GM21825 (cell line): Measurements from ENCODE around the gene RESF1.
"Not testable (repeated sequence)": the region's sequence is repeated elsewhere in the genome, so short reads cannot be mapped to it uniquely, and the experiment has no call there.

Experiments used
- ATAC-seq: cut with Tn5 transposase; IDR thresholded peaks from one replicate; pipeline ENCODE4 v1.9.1; 2021; ENCODE audit warnings: mild to moderate bottlenecking, moderate library complexity; ENCODE audit not compliant: unreplicated experiment

The RESF1 gene

GRCh38 chr12:31959161-31959700 is at the start of gene RESF1:
RESF1 (plus strand) TSS chr12:31959415; CDS start chr12:31980956, 21,541 bp downstream.
- ATAC-seq: peak; percentile 91

GRCh38 chr12:31914927-31915326 is 44.3 kb upstream of the RESF1 start:
- ATAC-seq: no peak

GRCh38 chr12:31915446-31915845 is 43.8 kb upstream of the RESF1 start:
- no peak for ATAC-seq

- no peak for ATAC-seq
These were observed 36.7 kb upstream of the RESF1 start for GRCh38 chr12:31922341-31923062.

- ATAC-seq: no peak
These were observed 36.2 kb upstream of the RESF1 start for GRCh38 chr12:31923063-31923412.

GRCh38 chr12:31928246-31929026 is 30.8 kb upstream of the RESF1 start:
- no peak for ATAC-seq

GRCh38 chr12:31929027-31929526 is 30.1 kb upstream of the RESF1 start:
- no peak for ATAC-seq

- ATAC-seq: no peak
These were observed 27.2 kb upstream of the RESF1 start for GRCh38 chr12:31931796-31932715.

- ATAC-seq: no peak
These were observed 14.9 kb upstream of the RESF1 start for GRCh38 chr12:31944299-31944698.

- no peak for ATAC-seq
These were observed 11.2 kb upstream of the RESF1 start for GRCh38 chr12:31947971-31948370.

GRCh38 chr12:31948697-31949359 is 10.4 kb upstream of the RESF1 start:
- not testable (repeated sequence) for ATAC-seq

- ATAC-seq: no peak
These were observed 9.1 kb upstream of the RESF1 start for GRCh38 chr12:31950088-31950487.

- ATAC-seq: no peak
These were observed 8.7 kb upstream of the RESF1 start for GRCh38 chr12:31950492-31950891.

GRCh38 chr12:31951008-31951407 is 8.2 kb upstream of the RESF1 start:
- ATAC-seq: no peak

GRCh38 chr12:31951939-31952338 is 7.3 kb upstream of the RESF1 start:
- ATAC-seq: no peak

GRCh38 chr12:31952418-31952817 is 6.8 kb upstream of the RESF1 start:
- ATAC-seq: no peak

GRCh38 chr12:31954925-31955858 is 4.0 kb upstream of the RESF1 start:
- no peak for ATAC-seq

- no peak for ATAC-seq
These were observed 550 bp upstream of the RESF1 start for GRCh38 chr12:31958569-31959160.
